PC-3 (cell line): ENCODE measurements around the gene WDFY3. TPM values are rescaled to one million over a fixed set of nuclear protein-coding genes. Genes with fewer than 3 reads are reported as not detected.

Source experiments
- ATAC-seq: fragments of 200-7000 bp; cut with Tn5 transposase; 2 replicates; pipeline ENCODE4 v1.9.1; 2020; ENCODE audit warnings: mild to moderate bottlenecking, moderate library complexity
- BruUV-seq: library from RNA; stranded (reverse); fragments of 400-500 nt; replicated peaks from 2 replicates; lab custom pipeline; 2021; lab: Mats Ljungman, UMichigan
- CTCF ChIA-PET: fragments of 300-600 bp; sonication (Branson Sonifier 250); formaldehyde crosslinking; loops from one replicate; lab custom pipeline; 2022; ENCODE audit warnings: antibody characterized with exemption; lab: Charles Lee
- POLR2A ChIA-PET: fragments of 300-600 bp; sonication (Branson Sonifier 250); formaldehyde crosslinking; loops from one replicate; lab custom pipeline; 2022; ENCODE audit warnings: antibody characterized with exemption; ENCODE audit not compliant: unreplicated experiment; lab: Charles Lee
- DNase-seq: peaks from one replicate; pipeline ENCODE4 v3.0.0-alpha.2; 2015
- H2AFZ ChIP-seq: fragments of 300-600 bp; sonication (generic); 2 replicates; pipeline ENCODE4 v1.6.0; 2016; ENCODE audit warnings: antibody characterized with exemption, low read length
- H3F3A ChIP-seq: fragments of 300-600 bp; sonication (generic); one replicate; pipeline ENCODE4 v1.6.0; 2017; ENCODE audit warnings: antibody characterized with exemption, low read length, control low read depth, mild to moderate bottlenecking; ENCODE audit not compliant: unreplicated experiment
- H3K27ac ChIP-seq: fragments of 300-600 bp; sonication (generic); 2 replicates; pipeline ENCODE4 v1.5.1; 2016; ENCODE audit warnings: mild to moderate bottlenecking, low read length
- H3K27me3 ChIP-seq: fragments of 300-600 bp; sonication (generic); 2 replicates; pipeline ENCODE4 v1.6.1; 2016; ENCODE audit warnings: low read length, mixed read lengths
- H3K36me3 ChIP-seq: fragments of 300-600 bp; sonication (generic); 2 replicates; pipeline ENCODE4 v1.6.1; 2016; ENCODE audit warnings: low read depth, mixed run types, low read length, mixed read lengths
- H3K4me1 ChIP-seq: fragments of 300-600 bp; sonication (generic); 2 replicates; pipeline ENCODE4 v1.5.1; 2016; ENCODE audit warnings: low read length; ENCODE audit not compliant: insufficient read depth
- H3K4me2 ChIP-seq: fragments of 300-600 bp; sonication (generic); 2 replicates; pipeline ENCODE4 v1.6.0; 2016; ENCODE audit warnings: low read length
- H3K4me3 ChIP-seq: fragments of 300-600 bp; sonication (generic); 2 replicates; pipeline ENCODE4 v1.5.1; 2016; ENCODE audit warnings: mild to moderate bottlenecking, low read length, mixed read lengths
- H3K79me2 ChIP-seq: fragments of 300-600 bp; sonication (generic); 2 replicates; pipeline ENCODE4 v1.6.1; 2017; ENCODE audit warnings: low read length, mixed read lengths
- H3K9ac ChIP-seq: fragments of 300-600 bp; sonication (generic); 2 replicates; pipeline ENCODE4 v1.6.0; 2016; ENCODE audit warnings: mild to moderate bottlenecking, low read length
- H3K9me2 ChIP-seq: fragments of 300-600 bp; sonication (generic); replicated peaks from 2 replicates; pipeline ENCODE4 v1.6.1; 2016; ENCODE audit warnings: mixed run types, low read length, mixed read lengths
- H3K9me3 ChIP-seq: fragments of 300-600 bp; sonication (generic); 2 replicates; pipeline ENCODE4 v1.6.1; 2016; ENCODE audit warnings: low read length, mixed read lengths
- H4K20me1 ChIP-seq: fragments of 300-600 bp; sonication (generic); 2 replicates; pipeline ENCODE4 v1.6.1; 2016; ENCODE audit warnings: low read length, mixed read lengths
- CTCF ChIP-seq: fragments of 300-600 bp; sonication (generic); conservative IDR thresholded peaks from 2 replicates; pipeline ENCODE4 v1.5.1; 2017; ENCODE audit warnings: antibody characterized with exemption, low read depth, mild to moderate bottlenecking, low read length
- EZH2 ChIP-seq: fragments of 300-600 bp; sonication (generic); IDR thresholded peaks from one replicate; pipeline ENCODE4 v1.6.1; 2017; ENCODE audit warnings: antibody characterized with exemption, mild to moderate bottlenecking, low read length; ENCODE audit not compliant: unreplicated experiment
- EZH2phosphoT487 ChIP-seq: fragments of 300-600 bp; sonication (generic); IDR thresholded peaks from 2 replicates; pipeline ENCODE4 v1.6.1; 2018; ENCODE audit warnings: mild to moderate bottlenecking, antibody characterized with exemption, low read length, borderline replicate concordance
- intact Hi-C: fragments of 100-400 bp; cut with micrococcal nuclease; formaldehyde crosslinking; loops from 2 replicates; pipeline ENCODE4 v1.9.0; 2023
- total RNA-seq: library from RNA; depleted of rRNA; stranded (reverse); fragments of >200 nt; gene quantifications from 2 replicates; pipeline ENCODE4 v1.2.3, GENCODE V29; 2014

WDFY3 gene
- total RNA-seq, 1 experiment from 2014 or later: 23.1 TPM

- Histone ChIP-seq H3F3A (no peaks in the 10 kb centered on the region), H4K20me1 (no peaks in the 10 kb centered on the region), H3K4me2 (no peak overlapping the region), H3K9me2 (no peaks in the 10 kb centered on the region), H3K27ac (no peak overlapping the region), H3K9me3 (no peaks in the 10 kb centered on the region), H3K4me1 (no peaks in the 10 kb centered on the region), H2AFZ (no peak overlapping the region), H3K36me3 (peaks cover 4% of the 10 kb centered on the region; the same call in 1 of the 2 replicates), H3K9ac (no peak overlapping the region), H3K4me3 (no peak overlapping the region), H3K27me3 (no peaks in the 10 kb centered on the region), H3K79me2 (no peaks in the 10 kb centered on the region)
- ATAC-seq (no peak), DNase-seq (no peak)
- intact Hi-C loops: loop anchor here (2.0 kb wide), 1 partner anchor 173 kb away; no protein-coding TSS in a partner anchor
- CTCF ChIA-PET: no interaction called here
- POLR2A ChIA-PET: no interaction called here
- no peak for TF ChIP-seq CTCF
- no peak for TF ChIP-seq EZH2
- no peak for TF ChIP-seq EZH2phosphoT487
- BruUV-seq: no TSS peak
Observed at GRCh38 chr4:84751707-84752106, 214.8 kb downstream of the WDFY3 start.

DNA sequence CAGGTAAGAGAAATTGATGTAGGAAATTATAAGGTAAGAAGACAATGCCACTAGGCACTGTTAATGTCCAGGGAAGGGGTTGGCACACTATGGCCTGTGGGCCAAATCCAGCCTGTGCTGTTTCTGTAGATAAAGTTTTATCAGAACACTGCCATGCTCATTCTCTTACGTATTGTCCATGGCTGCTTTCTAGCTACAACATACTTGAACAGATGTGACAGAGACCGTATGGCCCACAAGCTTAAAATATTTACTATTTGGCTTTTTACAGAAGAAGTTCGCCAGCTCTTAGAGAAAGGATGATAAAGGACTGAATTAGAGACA lies 215.6 kb downstream of the WDFY3 start:
- TF ChIP-seq EZH2 (no peak), CTCF (no peak), EZH2phosphoT487 (no peak)
- BruUV-seq: no TSS peak
- H3K27me3 ChIP-seq: no peaks in the 10 kb centered on the region
- no peaks in the 10 kb centered on the region for H3K9me2 ChIP-seq
- ATAC-seq (no peak), DNase-seq (no peak)
- H4K20me1 ChIP-seq: no peaks in the 10 kb centered on the region
- no peak overlapping the region for H2AFZ ChIP-seq
- H3K9ac ChIP-seq: no peak overlapping the region
- H3K79me2 ChIP-seq: no peaks in the 10 kb centered on the region
- POLR2A ChIA-PET: no interaction called here
- H3F3A ChIP-seq: no peaks in the 10 kb centered on the region
- H3K4me1 ChIP-seq: no peaks in the 10 kb centered on the region
- CTCF ChIA-PET: interaction anchor here (0.6 to 0.9 kb wide), 2 partner anchors 172 to 216 kb away, joined by 4 to 5 read pairs; partner anchors contain the start of gene WDFY3
- H3K9me3 ChIP-seq: no peaks in the 10 kb centered on the region
- H3K4me3 ChIP-seq: no peak overlapping the region
- H3K27ac ChIP-seq: no peak overlapping the region
- intact Hi-C loops: loop anchor here (1.0 to 2.0 kb wide), 2 partner anchors 172 to 220 kb away; no protein-coding TSS in a partner anchor
- no peak overlapping the region for H3K4me2 ChIP-seq
- H3K36me3 ChIP-seq: peaks cover 4% of the 10 kb centered on the region; the same call in 1 of the 2 replicates

DNA sequence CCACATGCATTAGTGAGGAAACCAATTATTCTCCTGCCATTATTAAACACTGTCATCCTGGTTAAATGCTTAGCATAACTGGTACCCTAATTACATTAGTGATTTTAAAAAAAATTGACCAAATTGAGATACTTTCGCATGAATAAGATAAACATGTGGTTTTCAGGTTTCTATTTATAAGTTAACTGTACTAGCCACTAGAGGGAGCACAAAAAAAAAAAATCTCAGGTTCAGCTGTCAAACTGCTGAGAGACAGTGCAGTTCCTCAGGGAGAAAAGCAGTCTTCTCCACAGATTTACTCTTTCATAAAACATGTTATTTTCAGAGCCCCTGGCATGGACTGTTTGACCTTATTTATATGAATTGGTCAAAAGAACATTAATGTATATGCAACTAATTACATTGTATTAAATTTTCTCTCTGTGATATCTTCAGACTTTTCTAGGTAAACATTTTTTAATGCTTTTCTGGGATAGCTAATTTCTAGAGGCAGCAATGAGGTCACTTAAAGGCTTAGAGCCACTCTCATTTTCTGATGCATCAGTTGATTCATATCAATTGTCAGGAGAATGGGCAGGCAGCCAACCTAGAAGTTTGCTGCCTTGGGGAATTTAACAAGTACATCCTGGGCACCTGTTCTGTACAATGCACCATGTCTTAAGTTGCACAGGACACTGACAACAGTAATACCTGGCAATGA lies 216.1 kb downstream of the WDFY3 start:
- peak; percentile 61 for DNase-seq
- no peak overlapping the region for H3K9ac ChIP-seq
- 0 out of 2 replicates have a peak, but pooled peaks have one; percentile 29 for ATAC-seq
- POLR2A ChIA-PET: no interaction called here
- no peak overlapping the region for H3K4me3 ChIP-seq
- H4K20me1 ChIP-seq: no peaks in the 10 kb centered on the region
- H3K4me1 ChIP-seq: no peaks in the 10 kb centered on the region
- H3K36me3 ChIP-seq: peaks cover 4% of the 10 kb centered on the region; the same call in 1 of the 2 replicates
- H3K79me2 ChIP-seq: no peaks in the 10 kb centered on the region
- intact Hi-C loops: loop anchor here (1.0 to 2.0 kb wide), 2 partner anchors 172 to 221 kb away; no protein-coding TSS in a partner anchor
- TF ChIP-seq EZH2phosphoT487 (no peak), CTCF (peak; percentile 71), EZH2 (no peak)
- H3K4me2 ChIP-seq: no peak overlapping the region
- H2AFZ ChIP-seq: no peak overlapping the region
- BruUV-seq: no TSS peak
- H3K27me3 ChIP-seq: no peaks in the 10 kb centered on the region
- H3K9me3 ChIP-seq: no peaks in the 10 kb centered on the region
- H3K9me2 ChIP-seq: no peaks in the 10 kb centered on the region
- no peak overlapping the region for H3K27ac ChIP-seq
- no peaks in the 10 kb centered on the region for H3F3A ChIP-seq
- CTCF ChIA-PET: interaction anchor here (0.6 to 0.9 kb wide), 2 partner anchors 172 to 216 kb away, joined by 4 to 5 read pairs; partner anchors contain the start of gene WDFY3
